Neural progenitor cell (in vitro differentiated cells): ENCODE measurements around the gene PLXNA4. TPM values are rescaled to one million over a fixed set of nuclear protein-coding genes. Genes with fewer than 3 reads are reported as not detected.

Experiments used
- DNase-seq: peaks from one replicate; pipeline ENCODE4 v3.0.0-alpha.2; 2016; ENCODE audit warnings: low spot score
- H2AFZ ChIP-seq: fragments of 200-600 bp; sonication (generic); replicated peaks from 2 replicates; pipeline ENCODE4 v1.6.1; 2016; ENCODE audit warnings: antibody characterized with exemption
- H3F3A ChIP-seq: fragments of 200-600 bp; sonication (generic); 2 replicates; pipeline ENCODE4 v1.6.1; 2016; ENCODE audit warnings: antibody characterized with exemption, low read depth
- H3K27ac ChIP-seq: fragments of 200-600 bp; sonication (generic); 2 replicates; pipeline ENCODE4 v1.5.1; 2016; ENCODE audit warnings: mild to moderate bottlenecking
- H3K27me3 ChIP-seq: fragments of 200-600 bp; sonication (generic); 2 replicates; pipeline ENCODE4 v1.6.1; 2016; ENCODE audit warnings: mild to moderate bottlenecking, moderate library complexity
- H3K36me3 ChIP-seq: fragments of 200-600 bp; sonication (generic); 2 replicates; pipeline ENCODE4 v1.5.1; 2016
- H3K4me1 ChIP-seq: fragments of 200-600 bp; sonication (generic); 2 replicates; pipeline ENCODE4 v1.6.1; 2016; ENCODE audit warnings: mixed run types
- H3K4me2 ChIP-seq: fragments of 200-600 bp; sonication (generic); 2 replicates; pipeline ENCODE4 v1.6.1; 2016
- H3K4me3 ChIP-seq: fragments of 200-600 bp; sonication (generic); 2 replicates; pipeline ENCODE4 v1.5.1; 2016
- H3K79me2 ChIP-seq: fragments of 200-600 bp; sonication (generic); 2 replicates; pipeline ENCODE4 v1.6.1; 2016; ENCODE audit warnings: low read depth
- H3K9ac ChIP-seq: fragments of 200-600 bp; sonication (generic); 2 replicates; pipeline ENCODE4 v1.6.1; 2016
- H3K9me3 ChIP-seq: fragments of 200-600 bp; sonication (generic); 2 replicates; pipeline ENCODE4 v1.5.1; 2016; ENCODE audit warnings: low read depth
- H4K20me1 ChIP-seq: fragments of 200-600 bp; sonication (generic); 2 replicates; pipeline ENCODE4 v1.6.1; 2016; ENCODE audit warnings: low read depth
- H3K27ac Mint-ChIP-seq: 3 replicates; pipeline ENCODE4 v1.8.0; 2021; ENCODE audit warnings: mixed read lengths
- H3K27me3 Mint-ChIP-seq: 2 replicates; pipeline ENCODE4 v1.8.0; 2022; ENCODE audit warnings: low read depth, mild to moderate bottlenecking, inconsistent platforms, moderate library complexity, mixed read lengths; ENCODE audit not compliant: insufficient read depth
- H3K36me3 Mint-ChIP-seq: 3 replicates; pipeline ENCODE4 v1.8.0; 2021; ENCODE audit warnings: mixed read lengths
- H3K4me1 Mint-ChIP-seq: 3 replicates; pipeline ENCODE4 v1.8.0; 2021; ENCODE audit warnings: mixed read lengths
- H3K4me3 Mint-ChIP-seq: 3 replicates; pipeline ENCODE4 v1.8.0; 2021; ENCODE audit warnings: mild to moderate bottlenecking, moderate library complexity, mixed read lengths
- H3K9me3 Mint-ChIP-seq: 3 replicates; pipeline ENCODE4 v1.8.0; 2020; ENCODE audit warnings: mixed read lengths
- EZH2 ChIP-seq: fragments of 200-600 bp; sonication (generic); IDR thresholded peaks from 2 replicates; pipeline ENCODE4 v1.6.1; 2017; ENCODE audit warnings: antibody characterized with exemption, mild to moderate bottlenecking, moderate library complexity
- EZH2phosphoT487 ChIP-seq: fragments of 200-600 bp; sonication (generic); IDR thresholded peaks from 2 replicates; pipeline ENCODE4 v1.6.1; 2017; ENCODE audit warnings: antibody characterized with exemption
- total RNA-seq: library from RNA; depleted of rRNA; stranded (reverse); fragments of >200 nt; gene quantifications from 2 replicates; pipeline ENCODE4 v1.2.3, GENCODE V29; 2015; ENCODE audit warnings: low replicate concordance
- TF ChIP-seq, protein P1 (sequence below): fragments of 200-600 bp; sonication (generic); IDR thresholded peaks from 2 replicates; pipeline ENCODE4 v1.5.1; 2017; ENCODE audit warnings: antibody characterized with exemption, mild to moderate bottlenecking

PLXNA4 gene
- total RNA-seq, 1 donor from 2014 or later = 0.49 TPM

GRCh38 chr7:132469681-132470080 lies 106.6 kb downstream of the PLXNA4 start:
- peaks cover 8% of the 10 kb centered on the region for H3K27me3 Mint-ChIP-seq
- H3K4me3 ChIP-seq = no peak overlapping the region
- no peak overlapping the region for H2AFZ ChIP-seq
- TF ChIP-seq EZH2phosphoT487 (no peak), EZH2 (no peak)
- TF ChIP-seq, protein P1, sequence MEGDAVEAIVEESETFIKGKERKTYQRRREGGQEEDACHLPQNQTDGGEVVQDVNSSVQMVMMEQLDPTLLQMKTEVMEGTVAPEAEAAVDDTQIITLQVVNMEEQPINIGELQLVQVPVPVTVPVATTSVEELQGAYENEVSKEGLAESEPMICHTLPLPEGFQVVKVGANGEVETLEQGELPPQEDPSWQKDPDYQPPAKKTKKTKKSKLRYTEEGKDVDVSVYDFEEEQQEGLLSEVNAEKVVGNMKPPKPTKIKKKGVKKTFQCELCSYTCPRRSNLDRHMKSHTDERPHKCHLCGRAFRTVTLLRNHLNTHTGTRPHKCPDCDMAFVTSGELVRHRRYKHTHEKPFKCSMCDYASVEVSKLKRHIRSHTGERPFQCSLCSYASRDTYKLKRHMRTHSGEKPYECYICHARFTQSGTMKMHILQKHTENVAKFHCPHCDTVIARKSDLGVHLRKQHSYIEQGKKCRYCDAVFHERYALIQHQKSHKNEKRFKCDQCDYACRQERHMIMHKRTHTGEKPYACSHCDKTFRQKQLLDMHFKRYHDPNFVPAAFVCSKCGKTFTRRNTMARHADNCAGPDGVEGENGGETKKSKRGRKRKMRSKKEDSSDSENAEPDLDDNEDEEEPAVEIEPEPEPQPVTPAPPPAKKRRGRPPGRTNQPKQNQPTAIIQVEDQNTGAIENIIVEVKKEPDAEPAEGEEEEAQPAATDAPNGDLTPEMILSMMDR = no peak
- no peak overlapping the region for H3K27ac ChIP-seq
- no peaks in the 10 kb centered on the region for H3K9me3 ChIP-seq
- H3K9ac ChIP-seq = no peak overlapping the region
- no peaks in the 10 kb centered on the region for H4K20me1 ChIP-seq
- DNase-seq = no peak
- no peaks in the 10 kb centered on the region for H3K27me3 ChIP-seq
- H3K4me1 Mint-ChIP-seq = peaks cover 20% of the 10 kb centered on the region
- H3K27ac Mint-ChIP-seq = no peak overlapping the region
- no peaks in the 10 kb centered on the region for H3F3A ChIP-seq
- H3K4me1 ChIP-seq = peaks cover 10% of the 10 kb centered on the region
- no peaks in the 10 kb centered on the region for H3K36me3 ChIP-seq
- no peaks in the 10 kb centered on the region for H3K36me3 Mint-ChIP-seq
- no peaks in the 10 kb centered on the region for H3K9me3 Mint-ChIP-seq
- H3K4me3 Mint-ChIP-seq = no peak overlapping the region
- H3K79me2 ChIP-seq = no peaks in the 10 kb centered on the region
- H3K4me2 ChIP-seq = no peak overlapping the region

DNA sequence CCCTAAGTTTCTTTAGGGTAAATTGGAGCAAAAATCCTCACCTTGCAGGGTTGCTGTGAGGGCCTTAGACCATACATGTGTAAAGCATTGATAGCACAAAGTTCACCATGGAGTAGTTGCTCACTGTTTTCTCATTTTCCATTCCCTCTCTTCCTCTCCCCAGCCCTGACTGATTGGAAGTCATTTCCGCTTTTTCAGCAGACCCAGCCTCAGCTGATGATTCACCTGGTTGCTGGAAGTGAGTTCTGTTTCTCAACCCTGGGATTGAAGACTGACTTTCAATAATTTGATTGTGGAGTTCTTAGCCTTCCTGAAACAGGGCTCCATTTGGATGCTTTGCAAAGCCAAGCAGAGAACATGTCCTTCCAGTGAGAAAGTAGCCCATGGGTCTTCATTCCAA lies 107.0 kb downstream of the PLXNA4 start:
- Mint-ChIP-seq H3K36me3 (no peaks in the 10 kb centered on the region), H3K9me3 (no peaks in the 10 kb centered on the region), H3K4me1 (peaks cover 16% of the 10 kb centered on the region), H3K27ac (no peak overlapping the region), H3K27me3 (peaks cover 7% of the 10 kb centered on the region), H3K4me3 (no peak overlapping the region)
- no peaks in the 10 kb centered on the region for H3F3A ChIP-seq
- H4K20me1 ChIP-seq = no peaks in the 10 kb centered on the region
- no peak overlapping the region for H3K9ac ChIP-seq
- no peak overlapping the region for H3K4me2 ChIP-seq
- H3K27me3 ChIP-seq = no peaks in the 10 kb centered on the region
- H3K4me1 ChIP-seq = peaks cover 6% of the 10 kb centered on the region
- no peaks in the 10 kb centered on the region for H3K36me3 ChIP-seq
- no peak for DNase-seq
- TF ChIP-seq EZH2 (no peak), EZH2phosphoT487 (no peak)
- TF ChIP-seq, protein P1 = no peak
- H3K27ac ChIP-seq = no peak overlapping the region
- H3K79me2 ChIP-seq = no peaks in the 10 kb centered on the region
- H2AFZ ChIP-seq = no peak overlapping the region
- no peaks in the 10 kb centered on the region for H3K9me3 ChIP-seq
- no peak overlapping the region for H3K4me3 ChIP-seq

DNA sequence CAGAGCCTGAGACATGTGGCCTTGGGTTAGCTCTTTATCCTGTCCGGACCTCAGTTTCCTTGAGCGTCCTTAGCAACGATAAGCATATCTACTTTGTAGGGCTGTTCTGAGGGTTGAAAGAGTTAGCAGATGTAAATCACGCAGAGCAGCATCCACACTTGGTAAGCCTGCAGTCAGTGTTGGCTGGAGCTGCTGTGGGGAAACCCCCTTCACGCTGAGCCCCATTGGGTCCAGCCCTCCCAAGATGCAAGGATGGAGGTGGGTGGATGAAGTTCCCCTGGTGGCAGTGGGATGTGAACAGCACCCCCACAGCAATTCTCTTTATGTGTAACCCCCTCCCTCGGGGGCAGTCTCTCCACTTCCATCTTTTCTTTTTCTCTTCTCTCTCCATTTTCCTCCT lies 109.9 kb downstream of the PLXNA4 start:
- Mint-ChIP-seq H3K4me3 (no peak overlapping the region), H3K36me3 (no peaks in the 10 kb centered on the region), H3K27me3 (peaks cover 3% of the 10 kb centered on the region), H3K27ac (no peak overlapping the region), H3K9me3 (no peaks in the 10 kb centered on the region), H3K4me1 (no peaks in the 10 kb centered on the region)
- no peak overlapping the region for H3K4me3 ChIP-seq
- TF ChIP-seq, protein P1 = no peak
- TF ChIP-seq EZH2phosphoT487 (no peak), EZH2 (no peak)
- no peak overlapping the region for H2AFZ ChIP-seq
- no peaks in the 10 kb centered on the region for H3F3A ChIP-seq
- H3K27me3 ChIP-seq = no peaks in the 10 kb centered on the region
- no peak overlapping the region for H3K4me2 ChIP-seq
- H3K27ac ChIP-seq = no peak overlapping the region
- H3K36me3 ChIP-seq = no peaks in the 10 kb centered on the region
- no peak for DNase-seq
- H4K20me1 ChIP-seq = no peaks in the 10 kb centered on the region
- H3K4me1 ChIP-seq = peaks cover under 1% of the 10 kb centered on the region
- no peaks in the 10 kb centered on the region for H3K79me2 ChIP-seq
- no peaks in the 10 kb centered on the region for H3K9me3 ChIP-seq
- no peak overlapping the region for H3K9ac ChIP-seq
